Liver (tissue), 9 donors: ENCODE measurements around the gene FKBP1A. TPM values are rescaled to one million over a fixed set of nuclear protein-coding genes. Genes with fewer than 3 reads are reported as not detected.

Experiments used
- DNase-seq: peaks from one replicate; pipeline ENCODE4 v3.0.0-alpha.2; 2017; ENCODE audit warnings: low spot score
- H3K27ac ChIP-seq, 2 donors: one replicate each; pipeline ENCODE4 v1.7.0; 2013; ENCODE audit warnings: inconsistent platforms in 2 of 2, low read length in 2 of 2, control low read depth in 1 of 2, low read depth in 1 of 2, mild to moderate bottlenecking in 1 of 2
- H3K27me3 ChIP-seq, 4 donors: one replicate each; pipeline versions ENCODE4 v1.6.1 to v1.7.0; 2013; ENCODE audit warnings: low read length in 3 of 4, inconsistent platforms in 1 of 4, mild to moderate bottlenecking in 1 of 4, moderate library complexity in 1 of 4; ENCODE audit not compliant: control insufficient read depth in 4 of 4, insufficient read depth in 4 of 4
- H3K36me3 ChIP-seq, 4 donors: one replicate each; pipeline versions ENCODE4 v1.6.1 to v1.7.0; 2013; ENCODE audit warnings: low read length in 3 of 4, mild to moderate bottlenecking in 3 of 4, low read depth in 1 of 4, moderate library complexity in 1 of 4; ENCODE audit not compliant: control insufficient read depth in 4 of 4, insufficient read depth in 3 of 4
- H3K4me1 ChIP-seq, 4 donors: one replicate each; pipeline versions ENCODE4 v1.6.1 to v1.7.0; 2013; ENCODE audit warnings: low read length in 3 of 4, mild to moderate bottlenecking in 3 of 4, moderate library complexity in 1 of 4; ENCODE audit not compliant: control insufficient read depth in 4 of 4, insufficient read depth in 4 of 4
- H3K4me3 ChIP-seq, 3 donors: one replicate each; pipeline versions ENCODE4 v1.6.1 to v1.7.0; 2013; ENCODE audit warnings: low read length in 3 of 3, control low read depth in 1 of 3, low read depth in 1 of 3, mild to moderate bottlenecking in 1 of 3
- H3K9ac ChIP-seq, 2 donors: one replicate each; pipeline ENCODE4 v1.7.0; 2013; ENCODE audit warnings: low read length in 2 of 2, mild to moderate bottlenecking in 2 of 2, moderate library complexity in 2 of 2, control low read depth in 1 of 2, low read depth in 1 of 2
- H3K9me3 ChIP-seq, 4 donors: one replicate each; pipeline versions ENCODE4 v1.6.1 to v1.7.0; 2013; ENCODE audit warnings: low read length in 3 of 4; ENCODE audit not compliant: control insufficient read depth in 4 of 4
- ATF3 ChIP-seq: IDR thresholded peaks from 2 replicates; pipeline ENCODE4 v1.6.1; 2016; ENCODE audit warnings: antibody characterized with exemption
- CTCF ChIP-seq: fragments of 150-350 bp; IDR thresholded peaks from 2 replicates; pipeline ENCODE4 v1.5.1; 2017; ENCODE audit warnings: improper control_type of control experiment, low read depth, low read length; ENCODE audit not compliant: missing input control
- EGR1 ChIP-seq, 2 donors: IDR thresholded peaks; 2 replicates each; pipeline ENCODE4 v1.6.1; 2016 to 2018; ENCODE audit warnings: antibody characterized with exemption in 2 of 2, low read depth in 2 of 2
- FOXA1 ChIP-seq: IDR thresholded peaks from 2 replicates; pipeline ENCODE4 v1.6.1; 2016; ENCODE audit warnings: antibody characterized with exemption
- GABPA ChIP-seq, 2 donors: IDR thresholded peaks in 1 of 2; conservative IDR thresholded peaks in 1 of 2; 2 replicates each; pipeline ENCODE4 v1.6.1; 2016; ENCODE audit warnings: antibody characterized with exemption in 2 of 2, mild to moderate bottlenecking in 1 of 2, moderate library complexity in 1 of 2
- HNF4G ChIP-seq: IDR thresholded peaks from 2 replicates; pipeline ENCODE4 v1.6.1; 2016; ENCODE audit warnings: antibody characterized with exemption
- JUND ChIP-seq, 2 donors: IDR thresholded peaks; 2 replicates each; pipeline ENCODE4 v1.6.1; 2016; ENCODE audit warnings: antibody characterized with exemption in 2 of 2
- RAD21 ChIP-seq, 2 donors: IDR thresholded peaks; 2 replicates each; pipeline ENCODE4 v1.6.1; 2016; ENCODE audit warnings: antibody characterized with exemption in 2 of 2, mild to moderate bottlenecking in 2 of 2
- REST ChIP-seq: IDR thresholded peaks from 2 replicates; pipeline ENCODE4 v1.6.1; 2016; ENCODE audit warnings: antibody characterized with exemption, mild to moderate bottlenecking
- RXRA ChIP-seq, 2 donors: IDR thresholded peaks; 2 replicates each; pipeline ENCODE4 v1.6.1; 2017 to 2018; ENCODE audit warnings: antibody characterized with exemption in 2 of 2, mild to moderate bottlenecking in 1 of 2
- SP1 ChIP-seq: IDR thresholded peaks from 2 replicates; pipeline ENCODE4 v1.6.1; 2018; ENCODE audit warnings: antibody characterized with exemption, mild to moderate bottlenecking
- TAF1 ChIP-seq: conservative IDR thresholded peaks from 2 replicates; pipeline ENCODE4 v1.6.1; 2016; ENCODE audit warnings: antibody characterized with exemption, mild to moderate bottlenecking
- YY1 ChIP-seq: IDR thresholded peaks from 2 replicates; pipeline ENCODE4 v1.6.1; 2016; ENCODE audit warnings: antibody characterized with exemption, mild to moderate bottlenecking
- ZBTB33 ChIP-seq: IDR thresholded peaks from 2 replicates; pipeline ENCODE4 v1.6.1; 2016; ENCODE audit warnings: antibody characterized with exemption
- WGBS: extraction: QIAGEN DNeasy Blood & Tissue Kit; methylation state at CpG from one replicate; pipeline ENCODE4 v1.1.7; 2013; 5-methylcytosine and 5-hydroxymethylcytosine counted together
- polyA plus RNA-seq, 2 donors: library from polyadenylated mRNA; stranded (reverse) in 1 of 2; unstranded in 1 of 2; fragments of 200-250 nt in 1 of 2; fragments of >200 nt in 1 of 2; fragmentation: Nextera tagmentation in 1 of 2; extraction: Ambion mirVana in 1 of 2; gene quantifications; one replicate each; pipeline versions ENCODE4 v1.2.1 to v1.2.3, GENCODE V29; 2013 to 2015
- total RNA-seq, 2 donors: library from RNA; depleted of rRNA; stranded (reverse); fragments of >200 nt; gene quantifications; one replicate each; pipeline ENCODE4 v1.2.3, GENCODE V29; 2014
- donor health status: healthy.
- donor health status: healthy.
- donor health status: healthy.
- donor health status: healthy.
- donor health status: healthy.

The FKBP1A gene
- total and polyA plus RNA-seq, 4 donors, result 49.3 to 114 (median 76.9) TPM

GRCh38 chr20:1331801-1332453 is 60.9 kb downstream of the FKBP1A start:
- no peak overlapping the region for H3K4me3 ChIP-seq
- no peaks in the 10 kb centered on the region for H3K27me3 ChIP-seq
- no peak for DNase-seq
- H3K36me3 ChIP-seq, result no peaks in the 10 kb centered on the region
- H3K9ac ChIP-seq, result no peak overlapping the region
- H3K27ac ChIP-seq, result no peak overlapping the region
- 95% methylated on average over 6 of the region's 6 CpGs for WGBS
- TF ChIP-seq REST (no peak), FOXA1 (no peak)
- H3K9me3 ChIP-seq, result no peaks in the 10 kb centered on the region
- H3K4me1 ChIP-seq, result peaks cover 19 to 44% (median 32%) of the 10 kb centered on the region in 4 donors

- Histone ChIP-seq H3K4me1 (peaks cover 15 to 44% (median 32%) of the 10 kb centered on the region in 4 donors), H3K4me3 (no peak overlapping the region), H3K9ac (no peak overlapping the region), H3K27ac (no peak overlapping the region), H3K36me3 (no peaks in the 10 kb centered on the region), H3K27me3 (no peaks in the 10 kb centered on the region), H3K9me3 (no peaks in the 10 kb centered on the region)
- 99% methylated on average over 2 of the region's 2 CpGs for WGBS
- DNase-seq, result peak; percentile 29
- TF ChIP-seq YY1 (no peak), FOXA1 (no peak), RAD21 (IDR thresholded peaks at IDR 0.05) (no peak), JUND (IDR thresholded peaks at IDR 0.05) (no peak), GABPA (IDR thresholded peaks at IDR 0.05 in 1 of 2, conservative IDR thresholded peaks at IDR 0.05 in 1 of 2) (no peak), ZBTB33 (no peak), ATF3 (no peak), SP1 (no peak), RXRA (IDR thresholded peaks at IDR 0.05) (no peak), TAF1 (no peak), HNF4G (no peak), EGR1 (IDR thresholded peaks at IDR 0.05; ENCODE audit: low read depth in 2 of 2) (no peak), CTCF (no peak)
Observed at GRCh38 chr20:1331101-1331500, 61.8 kb downstream of the FKBP1A start.
